Measurements from ENCODE around the gene TBC1D1. TPM values are rescaled to one million over a fixed set of nuclear protein-coding genes. Genes with fewer than 3 reads are reported as not detected.

The TBC1D1 gene
- polyA plus RNA-seq, 1 donor (not counting 4 experiments of a cell fraction or from before 2014, with no cell fraction given), result 32.5 TPM

- Histone ChIP-seq H4K20me1 (ENCODE audit: control insufficient read depth, extremely low read depth, insufficient read depth, low read length) (no peaks in the 10 kb centered on the region), H2AFZ (ENCODE audit: control insufficient read depth, low read length) (no peak overlapping the region), H3K4me2 (ENCODE audit: control insufficient read depth, extremely low read depth, insufficient read depth, low read depth, low read length) (no peak overlapping the region), H3K27ac (ENCODE audit: control insufficient read depth, insufficient read depth, low read length) (no peak overlapping the region), H3K4me3 (ENCODE audit: control insufficient read depth in 2 of 3, extremely low read depth in 1 of 3, insufficient read depth in 2 of 3, low read depth in 1 of 3, low read length in 3 of 3) (no peak overlapping the region), H3K9me3 (ENCODE audit: control insufficient read depth, low read depth, low read length) (no peaks in the 10 kb centered on the region), H3K9ac (ENCODE audit: control insufficient read depth, extremely low read depth, insufficient read depth, low read length) (no peak overlapping the region), H3K9me1 (ENCODE audit: control insufficient read depth, extremely low read depth, insufficient read depth, low read length) (no peaks in the 10 kb centered on the region), H3K4me1 (ENCODE audit: control insufficient read depth, extremely low read depth, insufficient read depth, low read length) (no peaks in the 10 kb centered on the region), H3K27me3 (ENCODE audit: control insufficient read depth, extremely low read depth, insufficient read depth, low read length) (no peaks in the 10 kb centered on the region), H3K36me3 (ENCODE audit: control insufficient read depth in 2 of 2, extremely low read depth in 1 of 2, insufficient read depth in 2 of 2, low read length in 2 of 2) (peaks cover 0 to 10% of the 10 kb centered on the region in 2 experiments), H3K79me2 (ENCODE audit: control insufficient read depth, insufficient read depth, low read length) (no peaks in the 10 kb centered on the region)
- dilution Hi-C loops (cut with MboI; ENCODE audit: extremely low pct_ligation_motif_present, low sequenced_read_pairs), result no loop called here
- DNase-seq (ENCODE audit: low read depth, low spot score), result no peak
- TF ChIP-seq EZH2 (IDR thresholded peaks at IDR 0.05; ENCODE audit: low read length), result no peak
- no peak for FAIRE-seq
These were observed 222.7 kb downstream of the TBC1D1 start for GRCh38 chr4:38113551-38113950.

- no peak for TF ChIP-seq EZH2 (IDR thresholded peaks at IDR 0.05; ENCODE audit: low read length)
- no peak for TF ChIP-seq CTCF (optimal IDR thresholded peaks at IDR 0.05 in 1 of 3, IDR thresholded peaks at IDR 0.05 in 1 of 3, conservative IDR thresholded peaks at IDR 0.05 in 1 of 3; ENCODE audit: extremely low read depth in 1 of 3, insufficient read depth in 2 of 3, low read length in 3 of 3)
- FAIRE-seq, result no peak
These were observed 223.7 kb downstream of the TBC1D1 start for GRCh38 chr4:38114386-38115150.

More at GRCh38 chr4:38114386-38115150, 223.7 kb downstream of the TBC1D1 start:
- H3K79me2 ChIP-seq (ENCODE audit: control insufficient read depth, insufficient read depth, low read length), result no peaks in the 10 kb centered on the region
- no peaks in the 10 kb centered on the region for H3K27me3 ChIP-seq (ENCODE audit: control insufficient read depth, extremely low read depth, insufficient read depth, low read length)
- no peak overlapping the region for H3K27ac ChIP-seq (ENCODE audit: control insufficient read depth, insufficient read depth, low read length)
- H3K4me3 ChIP-seq (ENCODE audit: control insufficient read depth in 2 of 3, extremely low read depth in 1 of 3, insufficient read depth in 2 of 3, low read depth in 1 of 3, low read length in 3 of 3), result no peak overlapping the region
- no peaks in the 10 kb centered on the region for H4K20me1 ChIP-seq (ENCODE audit: control insufficient read depth, extremely low read depth, insufficient read depth, low read length)
- no peaks in the 10 kb centered on the region for H3K9me1 ChIP-seq (ENCODE audit: control insufficient read depth, extremely low read depth, insufficient read depth, low read length)
- H3K9ac ChIP-seq (ENCODE audit: control insufficient read depth, extremely low read depth, insufficient read depth, low read length), result no peak overlapping the region
- peaks cover 2% of the 10 kb centered on the region for H3K4me1 ChIP-seq (ENCODE audit: control insufficient read depth, extremely low read depth, insufficient read depth, low read length)
- dilution Hi-C loops (cut with MboI; ENCODE audit: extremely low pct_ligation_motif_present, low sequenced_read_pairs), result no loop called here
- no peaks in the 10 kb centered on the region for H3K9me3 ChIP-seq (ENCODE audit: control insufficient read depth, low read depth, low read length)
- no peak overlapping the region for H2AFZ ChIP-seq (ENCODE audit: control insufficient read depth, low read length)
- H3K36me3 ChIP-seq (ENCODE audit: control insufficient read depth in 2 of 2, extremely low read depth in 1 of 2, insufficient read depth in 2 of 2, low read length in 2 of 2), result peaks cover 0 to 10% of the 10 kb centered on the region in 2 experiments
- H3K4me2 ChIP-seq (ENCODE audit: control insufficient read depth, extremely low read depth, insufficient read depth, low read depth, low read length), result no peak overlapping the region
- DNase-seq (ENCODE audit: low read depth, low spot score), result no peak

Data from keratinocyte (primary cell).